HL-60/S4 (cell line): Measurements from ENCODE around the gene ZNF282.
"Not testable (repeated sequence)": the region's sequence is repeated elsewhere in the genome, so short reads cannot be mapped to it uniquely, and the experiment has no call there.

Source experiments
- in situ Hi-C: fragments of 300-500 bp; cut with MboI; formaldehyde crosslinking; loops from 2 replicates; pipeline ENCODE4 v1.14.3; 2022; ENCODE audit warnings: low sequenced_read_pairs

Gene ZNF282

GRCh38 chr7:149223176-149223575 lies 27.8 kb downstream of the ZNF282 start:
- in situ Hi-C loops = no loop called here

GRCh38 chr7:149223761-149224160 lies 28.4 kb downstream of the ZNF282 start:
- in situ Hi-C loops = no loop called here

- in situ Hi-C loops = no loop called here
Measured at GRCh38 chr7:149224352-149224751, 29.0 kb downstream of the ZNF282 start.

DNA sequence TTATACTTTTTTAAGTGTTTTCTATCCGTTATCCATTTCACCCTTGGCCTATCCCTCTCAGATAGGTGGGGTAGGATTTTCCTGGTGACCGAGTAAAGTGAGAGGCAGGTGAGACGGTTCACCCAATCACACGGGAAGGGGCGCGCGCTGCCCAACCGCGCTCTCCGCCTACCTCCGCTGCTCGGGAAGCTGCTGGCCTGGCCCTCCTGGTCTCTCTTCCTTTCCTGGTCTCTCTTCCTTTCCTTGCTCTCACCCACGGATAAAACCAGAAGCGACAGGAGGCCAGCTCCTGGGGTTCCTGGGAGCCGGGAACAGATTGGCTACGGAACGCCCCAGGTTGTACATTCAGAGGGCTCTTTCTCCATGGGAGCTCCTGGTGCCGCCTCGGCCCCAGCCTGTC lies 29.8 kb downstream of the ZNF282 start:
- in situ Hi-C loops = no loop called here

GRCh38 chr7:149225656-149226055 lies 30.3 kb downstream of the ZNF282 start:
- in situ Hi-C loops = no loop called here

DNA sequence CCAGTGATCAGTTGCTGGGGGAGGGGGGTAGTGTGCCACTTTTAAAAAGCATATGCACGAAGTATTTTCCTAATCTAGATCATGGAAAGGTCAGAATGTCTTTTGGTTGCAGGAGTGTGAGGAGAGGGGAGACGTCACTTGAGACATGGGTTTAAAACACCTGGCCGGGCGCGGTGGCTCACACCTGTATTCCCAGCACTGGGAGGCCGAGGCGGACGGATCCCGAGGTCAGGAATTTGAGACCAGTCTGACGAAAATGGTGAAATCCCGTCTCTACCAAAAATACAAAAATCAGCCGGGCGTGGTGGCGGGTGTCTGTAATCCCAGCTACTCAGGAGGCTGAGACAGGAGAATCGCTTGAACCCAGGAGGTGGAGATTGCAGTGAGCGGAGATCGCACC lies 31.0 kb downstream of the ZNF282 start:
- in situ Hi-C loops = not testable (repeated sequence)

DNA sequence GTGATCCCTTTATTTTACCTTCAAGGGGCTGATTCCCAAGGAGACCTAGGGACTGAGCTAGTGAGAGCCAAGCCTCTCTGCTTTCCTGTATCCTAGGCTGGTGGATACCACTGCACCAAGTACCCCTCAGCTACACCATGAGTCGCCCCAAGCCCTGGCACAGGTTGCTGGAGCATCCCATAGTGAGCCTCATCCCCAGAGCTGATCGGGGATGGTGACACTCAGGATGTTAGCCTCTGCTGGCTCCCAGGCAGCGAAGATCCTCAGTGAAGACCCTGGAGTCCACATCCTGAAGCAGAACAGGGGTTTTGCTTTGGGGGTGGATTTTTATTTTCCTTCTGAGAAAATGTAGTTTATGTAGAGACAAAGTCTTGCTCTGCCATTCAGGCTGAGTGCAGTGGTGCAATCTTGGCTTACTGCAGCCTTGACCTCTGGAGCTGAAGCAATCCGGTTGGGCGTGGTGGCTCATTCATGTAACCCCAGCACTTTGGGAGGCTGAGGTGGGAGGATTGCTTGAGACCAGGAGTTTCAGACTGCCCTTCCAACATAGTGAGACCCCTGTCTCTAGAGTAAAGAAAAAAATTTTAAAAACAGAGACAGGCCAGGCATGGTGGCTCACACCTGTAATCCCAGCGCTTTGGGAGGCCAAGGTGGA lies 31.6 kb downstream of the ZNF282 start:
- in situ Hi-C loops = no loop called here

DNA sequence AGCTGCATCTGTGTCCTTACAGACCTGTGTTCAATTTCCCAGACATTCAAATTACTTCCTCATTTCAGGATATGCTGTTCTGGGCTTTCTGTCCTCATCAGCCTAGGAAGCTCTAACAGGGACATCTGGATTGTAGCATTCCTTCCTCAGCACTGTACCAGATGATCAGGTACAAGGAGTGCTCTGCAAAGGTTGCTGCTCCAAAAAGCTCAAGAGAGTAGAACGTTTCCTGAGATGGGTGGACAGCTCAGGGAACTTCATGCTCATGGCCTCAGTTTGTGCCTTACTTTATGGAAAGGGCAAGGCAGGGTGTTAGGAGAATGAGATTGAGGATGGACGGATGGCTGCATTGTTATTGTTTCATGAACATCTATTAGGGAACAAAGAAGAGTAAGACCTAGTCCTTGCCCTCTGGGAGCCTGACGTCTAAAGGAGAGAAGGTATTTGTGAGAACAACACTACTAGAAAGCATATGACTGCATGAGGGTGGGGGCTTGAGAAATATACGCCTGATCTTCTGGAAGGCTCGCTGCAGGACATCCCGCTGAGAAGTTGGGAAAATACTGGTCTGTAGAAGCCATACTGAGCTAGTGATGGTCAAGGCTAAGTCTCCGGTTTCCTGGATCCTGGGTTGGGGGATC lies 33.6 kb downstream of the ZNF282 start:
- in situ Hi-C loops = no loop called here

GRCh38 chr7:149229526-149229925 lies 34.2 kb downstream of the ZNF282 start:
- in situ Hi-C loops = no loop called here

GRCh38 chr7:149232362-149232761 lies 37.0 kb downstream of the ZNF282 start:
- in situ Hi-C loops = no loop called here

DNA sequence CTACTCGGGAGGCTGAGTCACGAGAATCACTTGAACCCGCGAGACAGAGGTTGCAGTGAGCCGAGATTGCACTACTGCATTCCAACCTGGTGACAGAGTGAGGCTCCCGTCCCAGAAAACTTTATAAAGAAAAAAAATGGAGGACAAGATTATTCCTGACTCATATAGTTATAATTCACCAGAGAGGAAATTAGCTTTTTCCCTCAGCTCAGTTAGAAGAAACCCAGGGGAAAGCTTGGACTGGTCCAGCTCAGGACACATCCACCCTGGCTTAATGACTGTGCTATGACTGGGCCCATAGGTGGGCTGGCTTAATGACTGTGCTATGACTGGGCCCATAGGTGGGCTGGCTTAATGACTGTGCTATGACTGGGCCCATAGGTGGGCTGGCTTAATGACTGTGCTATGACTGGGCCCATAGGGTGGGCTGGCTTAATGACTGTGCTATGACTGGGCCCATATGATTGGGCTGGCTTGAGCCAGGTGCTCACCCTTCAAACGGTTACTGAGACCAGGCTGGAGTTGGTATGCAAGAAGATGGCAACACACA lies 38.4 kb downstream of the ZNF282 start:
- in situ Hi-C loops = not testable (repeated sequence)

DNA sequence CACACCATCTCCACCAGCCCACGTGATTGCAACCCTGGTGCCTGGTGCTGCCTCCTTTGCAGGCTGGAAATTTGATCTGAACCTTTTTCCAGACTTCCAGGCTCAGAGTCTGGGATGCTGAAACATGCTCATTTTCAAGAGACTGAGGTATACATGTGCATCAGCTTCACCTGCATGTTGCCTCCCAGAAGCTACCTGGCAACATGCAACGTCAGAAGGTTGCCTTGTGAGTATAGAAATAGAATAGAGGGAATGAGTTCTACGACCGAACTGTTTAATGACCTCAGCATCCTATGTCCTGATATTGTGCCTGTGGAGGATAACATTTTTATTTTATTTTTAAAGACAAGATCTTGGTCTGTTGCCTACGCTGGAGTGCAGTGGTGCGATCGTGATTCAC lies 42.2 kb downstream of the ZNF282 start:
- in situ Hi-C loops = no loop called here

DNA sequence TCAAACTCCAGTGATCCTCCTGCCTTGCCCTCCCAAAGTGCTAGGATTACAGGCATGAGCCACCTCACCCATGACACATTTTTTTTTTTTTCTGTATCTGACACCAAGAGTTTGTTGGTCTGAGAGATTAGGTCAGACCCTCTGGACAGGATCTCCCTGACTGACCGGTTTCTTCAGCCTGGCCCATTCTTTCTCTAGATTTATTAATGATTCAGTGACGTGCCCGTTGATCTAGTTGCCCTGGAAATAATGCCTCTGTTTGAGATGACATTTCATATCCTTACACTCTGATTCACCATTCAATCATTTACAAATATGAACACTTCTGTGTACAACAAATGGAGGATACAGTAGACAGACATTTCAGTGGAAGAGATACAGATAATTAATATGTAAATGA lies 42.7 kb downstream of the ZNF282 start:
- in situ Hi-C loops = no loop called here

- in situ Hi-C loops = no loop called here
Measured at GRCh38 chr7:149239345-149240143, 44.2 kb downstream of the ZNF282 start, which contains the start of gene ZNF212. TSS of gene ZNF212 (plus strand) at chr7:149239651. CDS start at chr7:149239779, 128 bp downstream.

GRCh38 chr7:149240637-149241036 lies 45.3 kb downstream of the ZNF282 start:
- in situ Hi-C loops = no loop called here

DNA sequence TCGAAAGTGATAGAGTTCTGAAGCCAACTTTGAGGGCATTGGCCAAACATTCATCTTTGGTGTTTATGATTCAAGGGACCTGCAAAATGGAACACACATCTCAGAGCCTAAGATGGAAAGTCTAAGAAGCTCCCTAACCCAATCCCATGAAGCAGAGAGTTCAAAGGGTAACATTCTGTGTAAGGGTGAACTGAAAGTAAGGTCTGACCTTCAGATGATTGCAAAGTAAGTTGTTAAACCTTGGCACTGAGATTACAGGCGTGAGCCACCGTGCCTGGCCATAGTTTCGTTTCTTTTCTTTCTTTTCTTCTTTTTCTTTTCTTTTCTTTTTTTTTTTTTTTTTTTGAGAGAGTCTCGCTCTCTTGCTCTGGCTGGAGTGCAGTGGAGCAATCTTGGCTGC lies 46.4 kb downstream of the ZNF282 start:
- in situ Hi-C loops = no loop called here

GRCh38 chr7:149245244-149245643 lies 49.9 kb downstream of the ZNF282 start:
- in situ Hi-C loops = no loop called here

DNA sequence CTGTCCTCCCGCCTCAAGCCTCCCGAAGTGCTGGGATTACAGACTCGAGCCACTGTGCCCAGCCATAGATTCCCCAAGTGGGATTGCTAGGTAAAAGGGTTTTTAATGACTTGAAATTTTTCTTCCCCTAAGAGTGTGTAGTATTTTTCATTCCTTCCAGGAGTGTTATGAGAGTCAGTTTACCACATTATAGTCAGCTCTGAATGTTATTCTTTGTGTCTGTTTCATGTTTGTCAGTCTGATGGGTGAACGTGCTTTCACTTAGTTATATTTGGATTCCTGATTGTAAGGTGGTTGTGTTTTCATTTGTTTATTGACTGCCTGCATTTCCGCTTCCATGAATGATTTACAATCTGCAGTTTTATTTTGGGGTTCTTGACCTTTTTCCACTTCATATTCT lies 50.4 kb downstream of the ZNF282 start:
- in situ Hi-C loops = no loop called here

- in situ Hi-C loops = no loop called here
Measured at GRCh38 chr7:149248777-149249176, 53.4 kb downstream of the ZNF282 start.

GRCh38 chr7:149250151-149250550 lies 54.8 kb downstream of the ZNF282 start:
- in situ Hi-C loops = not testable (repeated sequence)

DNA sequence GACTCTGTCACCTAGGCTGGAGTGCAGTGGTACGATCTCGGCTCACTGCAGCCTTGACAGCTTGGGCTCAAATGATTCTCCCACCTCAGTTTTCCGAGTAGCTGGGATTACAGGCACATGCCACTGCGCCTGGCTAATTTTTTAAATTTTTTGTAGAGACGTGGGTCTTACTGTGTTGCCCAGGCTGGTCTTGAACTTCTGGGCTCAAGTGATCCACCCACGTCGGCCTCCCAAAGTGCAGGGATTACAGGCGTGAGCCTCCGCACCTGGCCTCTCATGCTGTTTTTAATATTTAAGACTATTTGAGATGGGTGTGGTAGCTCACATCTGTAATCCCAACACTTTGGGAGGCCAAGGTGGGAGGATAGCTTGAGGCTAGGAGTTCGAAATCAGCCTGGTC lies 56.2 kb downstream of the ZNF282 start:
- in situ Hi-C loops = not testable (repeated sequence)

DNA sequence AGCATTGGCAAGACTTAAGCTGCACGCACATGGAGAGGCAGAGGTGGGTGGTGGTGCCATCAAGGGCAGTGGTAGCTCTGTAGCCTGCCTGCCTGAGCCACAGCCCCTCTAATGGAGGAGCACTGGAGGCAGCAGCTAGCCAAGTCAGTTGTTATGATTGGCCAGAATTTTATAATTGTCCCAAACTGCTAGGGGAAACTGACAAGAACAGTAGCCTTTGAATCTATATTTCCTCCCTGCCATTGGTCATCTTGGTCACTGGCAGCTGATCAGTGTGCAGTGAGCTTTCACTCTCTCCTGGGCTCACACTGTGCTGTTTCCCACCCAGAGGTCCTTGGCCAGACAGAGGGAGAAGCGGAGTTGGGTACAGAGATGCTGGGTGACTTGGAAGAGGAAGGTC lies 57.0 kb downstream of the ZNF282 start:
- in situ Hi-C loops = no loop called here
